DLD1 (cell line): ENCODE data around the gene BNIP5.

Experiments used
- in situ Hi-C: cut with HindIII; loops from 2 replicates; pipeline ENCODE4 v1.10.0; 2017; ENCODE audit warnings: low sequenced_read_pairs

The BNIP5 gene

DNA sequence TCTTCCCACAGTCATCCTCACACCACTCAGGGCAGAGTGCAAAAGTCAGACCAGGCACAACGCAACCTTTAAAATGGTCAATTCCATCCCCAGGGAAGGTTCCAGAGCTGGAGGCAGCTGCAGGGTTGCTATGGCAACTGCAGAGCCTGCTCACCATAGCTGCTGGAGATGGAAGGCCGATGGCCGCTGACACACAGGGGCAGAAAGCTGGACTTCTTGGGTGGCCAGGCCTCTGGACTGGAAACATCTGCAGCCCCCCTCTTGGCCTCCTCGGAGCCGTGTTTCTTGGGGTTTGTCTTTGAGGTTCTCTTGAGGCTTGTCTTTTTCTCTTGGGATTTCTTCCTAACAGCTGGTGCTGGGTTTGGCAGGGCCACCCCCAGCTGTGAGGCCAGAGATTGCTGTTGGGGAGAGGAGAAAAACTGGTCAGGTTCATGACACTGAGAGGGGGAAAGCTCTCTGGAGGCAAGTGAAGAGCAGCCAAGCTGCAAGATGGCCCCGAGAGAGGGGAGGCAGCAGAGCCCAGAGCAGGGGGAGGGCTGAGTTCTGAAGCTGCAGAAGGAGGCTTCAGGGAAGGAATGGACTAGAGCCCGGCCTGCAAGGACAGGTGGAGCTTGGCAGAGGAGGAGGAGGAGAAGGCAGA lies 10.2 kb downstream of the BNIP5 start:
- in situ Hi-C loops = no loop called here

DNA sequence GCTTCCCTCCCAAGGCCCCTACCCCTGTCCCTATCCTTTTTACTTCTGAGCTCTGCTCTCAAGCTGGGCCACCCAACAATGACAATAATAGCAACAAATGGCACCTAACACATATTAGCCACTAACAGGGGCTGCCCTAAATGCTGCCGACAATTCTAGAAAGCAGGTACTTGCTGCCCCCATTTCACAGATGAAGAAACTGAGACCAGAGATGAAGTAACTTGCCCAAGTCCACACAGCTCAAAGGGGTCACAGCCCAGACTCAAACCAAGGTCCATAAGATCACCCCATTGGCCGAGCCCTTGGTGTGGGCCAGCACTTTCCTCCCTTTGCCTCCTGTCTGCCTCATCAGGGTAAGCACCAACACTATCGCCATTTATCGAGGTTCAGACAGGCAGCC lies 12.0 kb downstream of the BNIP5 start:
- in situ Hi-C loops = no loop called here

DNA sequence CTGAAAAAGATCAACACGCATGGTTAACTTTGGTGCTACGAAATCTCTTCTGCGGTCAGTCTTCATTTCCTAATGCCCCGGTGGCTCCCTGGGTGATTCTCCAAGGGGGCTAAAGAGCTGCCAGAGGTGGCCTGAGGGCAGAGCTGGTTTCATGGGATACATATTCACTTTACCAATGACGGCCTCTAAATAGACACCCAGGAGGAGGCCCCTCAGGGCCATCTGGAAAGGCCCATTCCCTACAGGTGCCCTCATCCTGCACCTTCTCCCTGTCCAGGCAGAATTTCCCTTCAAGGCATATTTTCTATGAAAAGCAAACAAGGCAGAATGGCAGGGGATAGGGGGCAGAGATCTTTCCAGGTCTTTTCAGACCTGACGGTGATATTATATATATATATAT lies 12.5 kb downstream of the BNIP5 start:
- in situ Hi-C loops = no loop called here

GRCh38 chr6:36323062-36323461 lies 13.6 kb downstream of the BNIP5 start:
- in situ Hi-C loops = no loop called here

GRCh38 chr6:36322591-36322990 lies 14.1 kb downstream of the BNIP5 start:
- in situ Hi-C loops = no loop called here

DNA sequence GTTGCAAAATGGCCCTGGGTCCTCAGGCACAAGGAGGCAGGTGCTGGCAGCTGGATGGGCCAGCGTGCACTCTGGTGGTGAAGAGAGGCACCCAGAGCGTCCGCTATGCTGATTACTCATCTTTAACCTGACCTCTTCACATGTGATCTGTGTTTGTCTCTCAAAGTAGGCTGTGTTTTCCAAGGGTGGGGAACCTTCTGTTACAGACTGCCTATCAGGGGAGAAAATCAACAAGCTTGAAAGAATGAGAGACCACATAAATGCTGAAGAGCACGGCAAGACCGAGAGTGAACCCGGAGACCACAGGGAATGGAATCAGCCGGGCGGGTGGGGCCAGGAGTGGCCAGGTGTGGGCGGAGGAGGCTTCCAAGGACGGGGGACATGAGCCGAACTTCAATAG lies 16.2 kb downstream of the BNIP5 start:
- in situ Hi-C loops = no loop called here

GRCh38 chr6:36319821-36320220 lies 16.9 kb downstream of the BNIP5 start:
- in situ Hi-C loops = no loop called here

DNA sequence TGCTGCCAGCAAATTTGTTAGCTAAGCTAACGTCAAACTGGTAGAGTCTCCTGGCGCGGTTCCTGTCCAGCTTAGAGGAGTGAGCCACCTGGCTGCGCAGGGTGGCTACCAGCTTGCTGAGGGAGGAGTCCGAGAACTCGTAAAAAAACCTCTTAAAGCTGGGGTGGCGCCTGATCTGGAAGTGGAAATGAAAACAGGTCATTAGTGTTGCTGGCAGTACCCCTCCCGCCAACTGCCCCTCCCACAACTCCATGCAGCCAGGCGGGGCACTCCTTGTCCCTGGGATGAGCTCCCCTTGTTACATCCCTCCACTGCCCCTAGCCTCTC lies 17.3 kb downstream of the BNIP5 start:
- in situ Hi-C loops = no loop called here

DNA sequence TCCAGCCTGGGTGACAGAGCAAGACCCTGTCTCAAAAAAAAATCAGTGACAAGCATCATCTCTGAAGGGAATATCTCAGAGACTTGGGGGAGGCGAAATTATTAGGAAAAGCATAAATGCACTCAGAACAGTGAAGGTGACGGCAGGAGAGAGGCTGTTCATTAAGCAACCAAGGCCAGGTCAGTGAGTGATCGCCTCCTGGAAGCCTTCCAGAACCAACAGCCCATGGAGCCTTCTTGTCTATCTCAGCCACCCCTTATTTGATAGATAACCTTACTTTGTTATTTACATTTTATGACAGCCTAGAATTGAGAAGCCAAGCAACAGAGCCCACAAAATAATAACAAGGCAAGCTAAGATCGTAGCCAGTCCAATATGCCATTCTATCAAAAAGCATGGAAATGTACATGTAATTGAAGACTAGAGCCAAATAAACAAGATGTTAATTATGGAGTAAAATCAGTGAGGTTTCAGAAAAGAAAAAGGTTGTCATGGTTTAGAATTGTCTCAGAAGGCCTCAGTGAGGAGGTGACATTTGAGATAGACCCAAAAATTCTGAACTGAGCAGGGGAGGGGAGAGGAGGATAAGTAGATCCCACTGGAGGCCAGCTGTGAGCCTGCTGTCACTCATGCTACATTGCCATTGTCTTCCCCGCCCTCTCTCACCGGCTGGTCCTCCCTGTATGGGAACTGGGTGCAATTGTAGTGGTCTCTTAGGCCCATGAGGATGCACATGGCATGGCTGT lies 17.8 kb downstream of the BNIP5 start:
- in situ Hi-C loops = no loop called here

DNA sequence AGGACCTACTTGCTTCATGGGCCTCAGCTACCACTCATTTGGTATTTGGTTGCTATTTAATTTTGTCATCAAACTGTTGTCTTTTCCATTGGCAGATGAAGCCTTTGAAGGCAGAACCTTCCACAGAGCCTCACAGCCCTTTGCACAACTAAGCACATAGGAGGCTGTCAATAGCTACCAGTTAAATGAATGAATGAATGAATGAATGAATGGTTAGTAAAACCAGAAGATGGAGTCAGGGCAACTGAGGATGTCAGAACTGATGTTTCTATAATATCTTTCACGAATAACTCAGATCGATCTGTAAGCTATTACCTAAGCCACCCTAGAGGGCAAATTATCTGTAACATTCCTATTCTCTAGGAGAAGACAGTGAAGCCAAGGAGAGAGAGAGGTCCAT lies 19.1 kb downstream of the BNIP5 start:
- in situ Hi-C loops = no loop called here

DNA sequence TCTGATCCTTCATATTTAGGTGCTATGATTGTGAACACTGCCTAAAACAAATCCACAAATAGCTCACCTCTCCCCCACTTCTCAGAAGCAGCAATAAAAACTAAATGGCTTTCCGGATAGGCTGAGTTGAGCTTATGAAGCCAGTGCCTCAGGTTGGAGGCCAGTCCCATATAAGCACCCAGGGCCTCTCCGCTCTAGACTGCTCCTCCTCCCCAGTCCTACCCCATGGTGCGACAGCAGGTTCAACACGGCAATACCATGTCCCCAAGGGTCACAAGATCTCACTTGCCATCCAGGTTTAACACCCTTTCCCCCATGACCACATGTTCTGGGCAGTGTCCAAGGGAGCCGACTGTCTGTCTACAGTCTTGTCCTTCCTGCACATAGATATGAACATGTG lies 20.8 kb downstream of the BNIP5 start:
- in situ Hi-C loops = no loop called here

DNA sequence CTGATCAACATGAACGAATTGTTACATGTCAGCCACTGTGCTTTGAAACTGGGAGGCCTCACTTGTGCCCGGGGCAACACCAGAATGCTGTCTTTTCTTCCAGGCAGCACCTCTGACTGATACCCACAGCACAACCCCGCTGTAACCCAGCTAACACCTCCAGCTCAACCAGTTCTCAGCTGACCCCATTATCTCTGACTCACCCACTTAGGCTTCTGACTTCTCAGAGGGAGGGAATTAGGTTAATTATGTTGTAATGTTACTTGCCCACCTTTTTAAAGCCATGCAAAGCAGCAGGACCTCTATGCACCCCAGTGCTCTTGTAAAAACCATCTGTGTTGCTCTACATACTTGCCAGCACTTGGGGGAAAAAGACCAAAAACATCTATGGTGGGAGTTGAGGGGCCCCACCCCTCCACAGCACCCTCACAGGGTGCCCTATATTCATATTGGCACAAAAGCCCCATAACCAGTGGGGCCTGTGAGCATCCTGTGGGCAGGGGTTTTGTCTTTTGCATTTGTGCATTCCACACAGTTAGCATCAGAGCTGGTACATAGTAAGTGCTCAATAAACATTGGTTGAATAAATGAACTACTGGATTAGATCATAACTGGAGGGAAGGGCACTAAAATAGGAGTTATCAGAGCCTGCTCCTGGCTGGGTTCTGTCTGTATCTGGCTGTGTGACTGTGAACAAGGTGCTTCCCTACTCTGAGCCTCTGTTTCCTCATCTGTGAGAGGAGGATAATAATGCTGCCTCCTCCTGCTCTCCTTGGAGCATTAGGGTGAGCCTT lies 22.3 kb downstream of the BNIP5 start:
- in situ Hi-C loops = no loop called here

DNA sequence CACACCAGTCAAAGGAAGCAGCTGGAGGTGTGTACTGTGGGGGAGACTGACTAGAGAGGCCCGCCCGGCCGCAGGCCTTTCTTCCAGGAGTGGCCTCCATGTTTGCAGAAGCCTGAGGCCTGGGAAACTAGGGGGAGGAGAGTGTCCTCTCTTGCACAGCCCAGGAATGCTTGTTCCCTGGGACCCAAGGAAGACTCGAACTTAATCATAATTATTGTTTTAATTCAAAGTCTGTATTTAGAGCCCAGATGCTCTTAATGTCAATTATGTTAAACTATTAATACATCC lies 23.1 kb downstream of the BNIP5 start:
- in situ Hi-C loops = no loop called here

DNA sequence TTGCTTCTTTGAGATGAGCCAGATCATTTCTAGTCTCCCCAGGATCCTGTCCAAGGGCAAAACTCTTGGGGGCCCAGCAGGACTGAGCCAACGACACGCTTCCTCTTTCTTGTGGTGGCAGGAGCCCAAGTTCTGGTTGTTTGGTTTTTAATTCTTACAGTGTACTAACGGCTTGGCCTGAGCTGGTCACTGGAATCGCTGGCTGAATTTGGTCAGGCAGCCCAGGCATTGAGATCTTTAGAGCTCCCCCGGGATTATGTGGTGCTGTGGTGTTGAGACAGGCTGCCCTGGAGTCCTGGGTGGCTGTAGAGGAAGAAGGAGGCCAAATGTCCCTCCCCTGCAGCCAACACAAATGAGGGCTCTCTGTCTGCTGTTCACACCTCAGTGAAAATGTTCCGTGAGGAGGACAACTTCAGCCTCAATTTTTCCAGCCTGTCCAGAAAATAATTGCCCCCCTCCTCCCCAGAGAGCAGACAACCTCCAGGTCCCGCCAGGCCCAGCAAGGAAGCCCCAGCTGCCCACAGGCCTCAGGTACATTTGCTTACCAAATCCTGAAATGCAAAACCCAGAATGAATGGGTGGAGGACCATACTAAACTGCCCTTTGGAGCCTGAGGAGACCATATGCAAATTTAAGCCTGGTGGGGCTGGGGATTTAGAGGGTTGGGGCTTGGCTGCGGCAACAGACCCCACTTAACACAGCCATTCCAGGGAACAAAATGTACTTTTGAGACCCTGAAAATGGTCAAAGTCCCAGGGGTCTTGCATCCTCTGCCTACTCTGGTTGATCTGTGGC lies 23.6 kb downstream of the BNIP5 start:
- in situ Hi-C loops = no loop called here

DNA sequence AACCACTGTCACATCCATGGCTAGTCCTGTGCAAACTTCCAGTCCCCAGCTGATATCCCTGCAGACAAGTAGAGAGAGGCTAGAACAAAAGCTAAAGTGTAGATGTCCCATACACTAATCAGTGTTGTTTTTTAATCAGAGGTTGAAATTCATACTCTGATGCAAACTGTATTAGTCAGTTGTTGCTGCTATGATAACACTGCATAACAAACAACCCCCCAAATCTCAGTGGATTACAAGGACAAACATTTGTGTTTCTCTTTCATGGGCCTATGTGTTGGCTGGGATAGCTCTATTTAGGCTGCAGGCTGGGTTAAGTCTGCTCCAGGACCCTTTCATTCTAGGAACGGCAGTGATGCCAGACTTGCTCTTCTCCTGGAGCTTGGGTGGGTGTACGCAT lies 26.8 kb downstream of the BNIP5 start:
- in situ Hi-C loops = no loop called here

DNA sequence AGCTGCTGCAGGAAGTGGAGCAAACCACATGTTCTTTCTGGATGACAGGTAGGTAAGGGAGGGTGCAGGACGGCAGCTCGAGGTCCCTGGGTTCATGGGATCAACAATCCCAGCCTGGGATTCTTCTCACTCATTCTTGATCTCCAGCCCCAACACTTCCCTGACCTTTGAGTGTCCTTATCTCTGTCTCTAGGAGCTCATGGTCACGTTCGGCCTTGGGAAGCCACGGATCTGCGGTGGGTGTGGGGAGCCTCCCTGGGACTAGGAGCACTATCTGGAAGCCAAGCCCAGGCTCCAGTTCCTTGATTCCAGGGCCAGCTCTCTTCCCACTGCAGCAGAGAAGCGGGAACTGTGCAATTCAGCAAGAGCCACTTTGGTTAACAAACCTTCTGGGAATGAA lies 27.5 kb downstream of the BNIP5 start:
- in situ Hi-C loops = no loop called here

DNA sequence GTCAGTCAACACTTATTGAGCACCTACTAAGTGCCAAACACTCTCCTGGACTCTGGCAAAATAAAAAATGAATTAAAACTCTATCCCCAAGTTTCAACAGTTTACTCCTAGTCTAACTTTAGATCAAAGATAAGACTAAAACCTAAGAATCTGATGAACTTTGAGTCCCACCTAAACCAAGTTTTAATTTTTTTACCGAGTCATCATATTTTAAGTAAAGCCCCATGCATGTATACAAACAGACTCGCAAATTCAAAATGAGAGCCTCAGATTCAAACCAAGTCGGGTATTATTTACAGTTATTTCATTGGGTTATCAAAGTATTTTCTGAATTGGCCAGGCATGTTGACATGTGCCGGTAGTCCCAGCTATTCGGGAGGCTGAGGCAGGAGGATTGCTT lies 28.2 kb downstream of the BNIP5 start:
- in situ Hi-C loops = no loop called here

DNA sequence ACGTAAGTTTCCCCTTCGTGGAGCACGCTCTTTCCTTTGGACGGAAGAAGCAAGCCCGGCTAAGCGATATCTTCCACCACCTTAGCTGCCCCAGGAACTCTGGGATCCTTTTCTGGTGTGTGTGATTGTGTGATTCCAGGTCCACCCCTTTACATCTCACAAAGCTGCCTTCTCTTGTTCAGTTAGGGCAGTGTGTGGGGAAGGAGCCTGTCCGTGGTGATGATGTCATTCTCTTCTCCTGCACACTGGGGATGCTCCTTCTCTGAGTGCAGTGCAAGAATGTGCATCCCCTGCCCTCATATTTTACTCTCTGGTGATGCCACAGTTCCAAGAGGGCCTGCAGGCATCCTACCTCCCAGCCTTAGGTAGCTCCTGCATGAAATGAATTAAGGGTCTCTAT lies 30.3 kb downstream of the BNIP5 start:
- in situ Hi-C loops = no loop called here

- in situ Hi-C loops = no loop called here
These were observed 30.8 kb downstream of the BNIP5 start for GRCh38 chr6:36305885-36306284.

DNA sequence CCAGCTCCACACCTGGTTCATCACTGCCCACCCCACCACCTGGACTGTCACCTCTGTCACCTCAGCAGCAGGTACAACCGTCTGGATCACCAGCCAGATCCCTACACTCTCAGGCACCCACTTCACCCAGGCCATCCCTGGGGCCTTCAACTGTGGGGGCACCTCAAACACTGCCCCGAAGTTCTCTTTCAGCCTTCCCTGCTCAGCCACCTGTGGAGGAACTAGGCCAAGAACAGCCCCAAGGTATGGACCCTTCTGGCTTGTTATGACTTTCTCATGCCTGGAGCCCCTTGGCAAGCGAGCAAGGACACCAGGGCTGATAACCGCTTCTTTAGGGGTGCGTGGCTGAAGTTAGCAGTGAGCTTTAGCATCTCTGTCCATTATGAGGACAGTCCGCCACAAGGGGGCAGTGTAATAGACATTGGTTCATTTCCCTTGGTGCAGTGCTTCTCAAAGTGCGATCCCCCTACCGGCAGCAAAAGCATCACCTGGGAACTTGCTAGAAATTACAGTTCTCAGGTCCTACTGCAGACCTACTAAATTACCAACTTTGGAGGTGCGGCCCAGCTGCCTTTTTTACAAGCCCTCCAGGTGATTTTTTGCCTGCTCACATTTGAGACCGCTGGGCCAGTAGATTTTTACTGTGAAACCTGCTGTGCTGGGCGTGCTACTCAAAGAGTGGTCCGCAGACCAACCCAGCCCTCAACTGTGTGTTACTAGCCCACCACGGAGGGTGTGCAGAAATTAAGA lies 34.3 kb downstream of the BNIP5 start:
- in situ Hi-C loops = no loop called here

DNA sequence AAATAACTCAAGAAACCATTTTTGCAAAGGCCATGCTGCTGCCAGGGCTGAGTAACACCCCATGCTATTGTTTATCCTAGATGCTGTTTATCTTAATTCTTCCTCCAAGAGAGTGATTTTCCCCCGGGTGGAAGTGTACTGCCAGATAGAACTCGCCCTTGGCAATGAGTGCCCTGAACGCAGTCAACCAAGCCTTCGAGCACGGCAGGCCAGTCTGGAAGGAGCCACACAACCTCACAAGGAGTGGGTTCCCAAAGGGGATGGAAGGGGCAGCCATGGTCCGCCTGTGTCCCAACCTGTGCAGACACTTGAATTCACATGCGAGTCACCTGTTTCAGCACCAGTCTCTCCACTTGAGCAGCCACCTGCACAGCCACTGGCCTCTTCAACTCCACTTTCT lies 34.9 kb downstream of the BNIP5 start:
- in situ Hi-C loops = no loop called here
